Measurements from ENCODE around the gene DCTPP1. TPM values are rescaled to one million over a fixed set of nuclear protein-coding genes. Genes with fewer than 3 reads are reported as not detected.

Gene DCTPP1
- total and polyA plus RNA-seq, 2 of the 4 experiments (the other 2 are of a cell fraction) = 24.9 to 45.5 TPM

DNA sequence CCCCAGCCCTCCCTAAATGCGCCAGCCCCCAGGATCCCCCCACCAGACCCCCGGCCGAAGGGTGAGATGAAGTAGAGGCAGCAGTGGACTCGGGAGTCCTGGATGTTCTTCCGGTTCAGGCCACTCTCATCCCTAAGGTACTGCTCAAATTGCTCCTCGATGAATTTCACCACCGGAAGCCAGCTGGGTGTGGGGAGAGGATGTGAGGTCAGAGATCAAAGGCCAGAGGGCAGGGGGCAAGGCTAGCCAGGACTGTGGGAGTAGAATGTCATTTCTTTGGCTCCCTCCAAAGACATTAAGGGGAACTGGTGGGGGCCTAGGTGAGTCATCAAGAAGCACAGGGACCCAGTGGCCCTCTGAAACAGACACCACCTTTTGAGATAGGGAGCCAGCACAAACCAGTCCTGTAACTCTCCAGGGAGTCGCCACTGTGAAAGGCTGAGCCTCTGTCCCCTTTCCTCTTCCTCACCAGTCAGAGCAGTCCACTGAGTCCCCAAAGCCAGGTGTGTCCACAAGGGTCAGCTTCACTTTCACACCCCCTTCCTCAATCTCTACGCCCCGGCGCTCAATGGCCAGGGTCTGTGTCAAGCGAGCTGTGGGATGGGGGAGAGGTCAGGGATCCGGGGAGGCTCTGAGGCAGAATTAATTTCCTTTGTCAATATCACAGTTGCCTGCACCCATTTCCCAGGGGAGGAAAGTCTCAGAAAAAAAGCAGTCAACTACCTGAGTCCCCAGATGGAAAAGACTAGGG, 48.4 kb downstream of the DCTPP1 start:
- Histone ChIP-seq H2BK15ac (ENCODE audit: low read depth, low read length) (no peak overlapping the region), H3K23ac (ENCODE audit: low read depth, low read length) (no peak overlapping the region), H3K4me2 (ENCODE audit: low read depth, low read length) (no peak overlapping the region), H2BK5ac (ENCODE audit: low read depth, low read length, poor library complexity, severe bottlenecking) (no peak overlapping the region), H2AK9ac (replicated peaks; ENCODE audit: low read depth, low read length, poor library complexity) (no peak overlapping the region), H2BK20ac (ENCODE audit: low read depth, low read length) (no peak overlapping the region), H4K8ac (ENCODE audit: low read depth in 2 of 2, low read length in 2 of 2) (no peak overlapping the region), H2AK5ac (ENCODE audit: low read depth, low read length) (no peak overlapping the region), H3K4me1 (ENCODE audit: control insufficient read depth, insufficient read depth, low read length) (peaks cover 7% of the 10 kb centered on the region), H3K79me1 (ENCODE audit: low read depth in 1 of 2, low read length in 2 of 2) (peaks cover 5 to 27% of the 10 kb centered on the region in 2 experiments), H3K4ac (ENCODE audit: low read depth, low read length) (no peak overlapping the region), H3K27ac (ENCODE audit: insufficient read depth, low read length) (no peak overlapping the region), H4K20me1 (ENCODE audit: insufficient read depth, low read length) (peaks cover 10% of the 10 kb centered on the region), H3K27me3 (ENCODE audit: control insufficient read depth, insufficient read depth, low read length) (no peaks in the 10 kb centered on the region), H3K9me1 (ENCODE audit: insufficient read depth, low read length) (peaks cover 13% of the 10 kb centered on the region), H3K14ac (replicated peaks; ENCODE audit: low read depth, low read length) (no peak overlapping the region), H3K56ac (ENCODE audit: extremely low read depth, insufficient read depth, low read length) (no peak overlapping the region), H4K91ac (ENCODE audit: insufficient read depth, low read depth, low read length) (no peak overlapping the region), H3K9ac (ENCODE audit: low read depth, low read length) (no peak overlapping the region), H2AFZ (replicated peaks; ENCODE audit: low read length, poor library complexity) (peak overlapping the region; percentile 58), H4K5ac (ENCODE audit: low read depth, low read length) (no peak overlapping the region), H2BK120ac (ENCODE audit: low read depth, low read length) (no peak overlapping the region), H3K18ac (ENCODE audit: low read depth, low read length) (no peak overlapping the region), H3K36me3 (ENCODE audit: control insufficient read depth, insufficient read depth, low read length) (no peaks in the 10 kb centered on the region), H3K4me3 (ENCODE audit: insufficient read depth, low read depth, low read length) (no peak overlapping the region), H3K9me3 (ENCODE audit: control insufficient read depth, insufficient read depth, low read length) (no peaks in the 10 kb centered on the region)
- TF ChIP-seq MAFK (IDR thresholded peaks at IDR 0.05; ENCODE audit: low read depth, low read length) (no peak), NFE2L2 (IDR thresholded peaks at IDR 0.05; ENCODE audit: low read depth, low read length) (no peak), CHD1 (IDR thresholded peaks at IDR 0.05; ENCODE audit: low read depth, low read length) (no peak), MXI1 (IDR thresholded peaks at IDR 0.05; ENCODE audit: borderline replicate concordance, low read depth, low read length) (no peak), CEBPB (IDR thresholded peaks at IDR 0.05; ENCODE audit: low read depth, low read length) (no peak), RFX5 (IDR thresholded peaks at IDR 0.05; ENCODE audit: low read depth, low read length) (no peak), FOS (IDR thresholded peaks at IDR 0.05; ENCODE audit: low read depth, low read length) (no peak), POLR2A (IDR thresholded peaks at IDR 0.05; ENCODE audit: low read depth, low read length) (no peak), RCOR1 (IDR thresholded peaks at IDR 0.05; ENCODE audit: insufficient replicate concordance, low read length) (no peak), SMC3 (IDR thresholded peaks at IDR 0.05; ENCODE audit: low read depth, low read length) (no peak), BHLHE40 (IDR thresholded peaks at IDR 0.05; ENCODE audit: low read depth, low read length) (no peak)
- TF ChIP-seq, protein P1, sequence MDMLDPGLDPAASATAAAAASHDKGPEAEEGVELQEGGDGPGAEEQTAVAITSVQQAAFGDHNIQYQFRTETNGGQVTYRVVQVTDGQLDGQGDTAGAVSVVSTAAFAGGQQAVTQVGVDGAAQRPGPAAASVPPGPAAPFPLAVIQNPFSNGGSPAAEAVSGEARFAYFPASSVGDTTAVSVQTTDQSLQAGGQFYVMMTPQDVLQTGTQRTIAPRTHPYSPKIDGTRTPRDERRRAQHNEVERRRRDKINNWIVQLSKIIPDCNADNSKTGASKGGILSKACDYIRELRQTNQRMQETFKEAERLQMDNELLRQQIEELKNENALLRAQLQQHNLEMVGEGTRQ (IDR thresholded peaks at IDR 0.05; ENCODE audit: low read depth, low read length) = no peak
- TF ChIP-seq, protein P2, sequence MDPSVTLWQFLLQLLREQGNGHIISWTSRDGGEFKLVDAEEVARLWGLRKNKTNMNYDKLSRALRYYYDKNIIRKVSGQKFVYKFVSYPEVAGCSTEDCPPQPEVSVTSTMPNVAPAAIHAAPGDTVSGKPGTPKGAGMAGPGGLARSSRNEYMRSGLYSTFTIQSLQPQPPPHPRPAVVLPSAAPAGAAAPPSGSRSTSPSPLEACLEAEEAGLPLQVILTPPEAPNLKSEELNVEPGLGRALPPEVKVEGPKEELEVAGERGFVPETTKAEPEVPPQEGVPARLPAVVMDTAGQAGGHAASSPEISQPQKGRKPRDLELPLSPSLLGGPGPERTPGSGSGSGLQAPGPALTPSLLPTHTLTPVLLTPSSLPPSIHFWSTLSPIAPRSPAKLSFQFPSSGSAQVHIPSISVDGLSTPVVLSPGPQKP (IDR thresholded peaks at IDR 0.05; ENCODE audit: borderline replicate concordance, low read depth, low read length) = no peak
- TF ChIP-seq, protein P3, sequence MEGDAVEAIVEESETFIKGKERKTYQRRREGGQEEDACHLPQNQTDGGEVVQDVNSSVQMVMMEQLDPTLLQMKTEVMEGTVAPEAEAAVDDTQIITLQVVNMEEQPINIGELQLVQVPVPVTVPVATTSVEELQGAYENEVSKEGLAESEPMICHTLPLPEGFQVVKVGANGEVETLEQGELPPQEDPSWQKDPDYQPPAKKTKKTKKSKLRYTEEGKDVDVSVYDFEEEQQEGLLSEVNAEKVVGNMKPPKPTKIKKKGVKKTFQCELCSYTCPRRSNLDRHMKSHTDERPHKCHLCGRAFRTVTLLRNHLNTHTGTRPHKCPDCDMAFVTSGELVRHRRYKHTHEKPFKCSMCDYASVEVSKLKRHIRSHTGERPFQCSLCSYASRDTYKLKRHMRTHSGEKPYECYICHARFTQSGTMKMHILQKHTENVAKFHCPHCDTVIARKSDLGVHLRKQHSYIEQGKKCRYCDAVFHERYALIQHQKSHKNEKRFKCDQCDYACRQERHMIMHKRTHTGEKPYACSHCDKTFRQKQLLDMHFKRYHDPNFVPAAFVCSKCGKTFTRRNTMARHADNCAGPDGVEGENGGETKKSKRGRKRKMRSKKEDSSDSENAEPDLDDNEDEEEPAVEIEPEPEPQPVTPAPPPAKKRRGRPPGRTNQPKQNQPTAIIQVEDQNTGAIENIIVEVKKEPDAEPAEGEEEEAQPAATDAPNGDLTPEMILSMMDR (conservative IDR thresholded peaks at IDR 0.05; ENCODE audit: low read depth, low read length) = no peak
- DNase-seq (no peak), ATAC-seq (ENCODE audit: low read depth) (no peak)
- in situ Hi-C loops (cut with MboI; ENCODE audit: low sequenced_read_pairs) (no loop called here), intact Hi-C loops (cut with micrococcal nuclease) (no loop called here), dilution Hi-C loops (cut with HindIII; ENCODE audit: low sequenced_read_pairs, unreplicated experiment) (no loop called here)
- POLR2A ChIA-PET (ENCODE audit: unreplicated experiment) = no interaction called here
- no TSS peak for BruUV-seq (replicated peaks)
- CTCF ChIA-PET = no interaction called here
- WGBS, 2 experiments (ENCODE audit: extremely low coverage in 2 of 2, insufficient read length in 1 of 2) = no CpG with 5 or more reads among the region's 13 CpGs
